IgD-negative memory B cell (primary cell): ENCODE data around the gene RNF113B. TPM values are rescaled to one million over a fixed set of nuclear protein-coding genes. Genes with fewer than 3 reads are reported as not detected.

Experiments used
- H3K27ac Mint-ChIP-seq, 3 donors: one replicate each; pipeline ENCODE4 v1.8.0; 2020 to 2022; ENCODE audit warnings: mild to moderate bottlenecking in 3 of 3, mixed read lengths in 3 of 3, moderate library complexity in 1 of 3
- H3K27me3 Mint-ChIP-seq: one replicate; pipeline ENCODE4 v1.8.0; 2021; ENCODE audit warnings: mixed read lengths
- H3K36me3 Mint-ChIP-seq: one replicate; pipeline ENCODE4 v1.8.0; 2020; ENCODE audit warnings: mild to moderate bottlenecking, mixed read lengths
- H3K4me1 Mint-ChIP-seq, 3 donors: one replicate each; pipeline ENCODE4 v1.8.0; 2020 to 2022; ENCODE audit warnings: mixed read lengths in 3 of 3, mild to moderate bottlenecking in 1 of 3
- H3K4me3 Mint-ChIP-seq, 4 donors: one replicate each; pipeline ENCODE4 v1.8.0; 2020 to 2022; ENCODE audit warnings: mild to moderate bottlenecking in 4 of 4, mixed read lengths in 4 of 4, moderate library complexity in 3 of 4
- H3K9me3 Mint-ChIP-seq, 3 donors: one replicate each; pipeline ENCODE4 v1.8.0; 2020 to 2021; ENCODE audit warnings: mixed read lengths in 3 of 3, mild to moderate bottlenecking in 1 of 3
- polyA plus RNA-seq: library from polyadenylated mRNA; unstranded; fragments of 300-500 nt; fragmentation: Illumina TruSeq; gene quantifications from one replicate; pipeline ENCODE4 v1.2.3, GENCODE V29; 2021

RNF113B gene
- polyA plus RNA-seq, 1 donor from 2014 or later: not detected

DNA sequence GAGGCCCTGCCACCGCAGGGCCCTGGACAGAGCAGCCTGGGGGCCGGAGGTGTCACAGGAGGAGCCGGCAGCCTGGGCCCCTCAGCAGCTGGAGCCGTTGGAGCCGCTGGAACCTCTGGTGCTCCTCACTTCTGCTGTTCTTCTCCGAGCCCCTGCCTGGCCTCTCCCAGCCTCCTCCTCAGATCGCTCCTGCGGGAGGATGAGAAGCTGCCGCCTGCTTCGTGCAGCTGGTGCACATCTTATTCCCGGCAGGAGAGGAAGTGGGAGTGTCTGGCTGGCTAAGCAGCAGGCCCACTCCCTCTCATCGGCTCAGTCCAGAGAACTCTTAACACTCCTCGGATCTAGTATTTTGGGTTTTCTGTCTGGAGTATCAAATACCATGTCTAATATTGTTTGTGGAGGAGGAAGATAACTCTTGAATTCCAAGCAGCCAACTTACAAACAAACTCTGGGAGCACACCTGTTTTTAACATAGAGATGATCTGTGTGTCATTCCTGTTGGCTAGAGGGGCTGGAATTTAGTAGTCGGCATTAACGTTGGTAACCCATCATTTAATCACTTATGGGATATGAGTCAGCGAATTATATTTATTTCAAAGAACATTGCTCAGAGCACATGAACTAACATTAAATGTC lies 37.1 kb upstream of the RNF113B start:
- Mint-ChIP-seq H3K27me3 (peaks cover 7% of the 10 kb centered on the region), H3K4me1 (peaks cover 0 to 3% (median 0%) of the 10 kb centered on the region in 3 donors), H3K36me3 (no peaks in the 10 kb centered on the region), H3K27ac (no peak overlapping the region), H3K4me3 (no peak overlapping the region), H3K9me3 (peaks cover 0 to under 1% (median 0%) of the 10 kb centered on the region in 3 donors)

DNA sequence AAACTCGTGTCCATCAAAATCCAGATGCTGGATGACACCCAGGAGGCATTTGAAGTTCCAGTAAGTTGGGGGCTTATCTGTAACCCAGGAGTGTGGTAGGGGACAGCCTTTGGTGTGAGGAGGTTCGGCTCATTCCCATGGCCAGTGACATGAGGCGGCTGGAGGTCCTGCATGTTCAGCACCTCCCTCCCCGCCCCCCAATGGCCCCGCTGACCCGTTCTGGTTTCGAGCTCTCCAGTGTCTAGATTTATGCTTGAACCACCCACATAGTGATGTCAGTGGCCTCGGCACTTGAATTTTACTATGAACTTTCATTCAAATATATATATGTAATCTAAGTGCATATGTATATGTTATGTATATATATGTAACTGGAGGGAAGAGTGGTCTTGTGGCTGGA lies 36.3 kb upstream of the RNF113B start:
- no peak overlapping the region for H3K27ac Mint-ChIP-seq
- peaks cover 0 to 3% (median 0%) of the 10 kb centered on the region in 3 donors for H3K4me1 Mint-ChIP-seq
- H3K9me3 Mint-ChIP-seq: peaks cover 0 to 3% (median 0%) of the 10 kb centered on the region in 3 donors
- no peaks in the 10 kb centered on the region for H3K36me3 Mint-ChIP-seq
- no peak overlapping the region for H3K4me3 Mint-ChIP-seq
- H3K27me3 Mint-ChIP-seq: peaks cover 7% of the 10 kb centered on the region

DNA sequence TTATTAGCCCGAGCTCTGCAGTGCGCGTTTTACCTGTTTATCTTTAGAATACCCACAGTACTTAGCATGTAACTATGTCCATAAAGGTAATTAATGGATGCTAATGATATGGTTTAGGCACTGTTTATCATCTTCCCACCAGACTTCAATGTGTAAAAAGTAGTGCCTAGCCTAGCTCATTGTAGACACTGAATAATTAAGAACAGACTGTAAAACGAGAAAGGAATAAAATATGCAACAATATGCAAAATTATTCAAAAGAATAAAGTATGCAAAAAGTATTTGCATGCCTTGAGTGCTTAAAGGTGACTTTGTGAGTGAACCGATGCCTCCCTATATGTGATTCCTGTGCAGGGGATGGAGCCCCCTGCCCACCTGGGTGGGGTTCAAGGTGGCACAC lies 35.7 kb upstream of the RNF113B start:
- H3K4me3 Mint-ChIP-seq: no peak overlapping the region
- peaks cover 0 to 7% (median 0%) of the 10 kb centered on the region in 3 donors for H3K9me3 Mint-ChIP-seq
- peaks cover 7% of the 10 kb centered on the region for H3K27me3 Mint-ChIP-seq
- H3K4me1 Mint-ChIP-seq: peaks cover 0 to 3% (median 0%) of the 10 kb centered on the region in 3 donors
- no peak overlapping the region for H3K27ac Mint-ChIP-seq
- H3K36me3 Mint-ChIP-seq: no peaks in the 10 kb centered on the region

DNA sequence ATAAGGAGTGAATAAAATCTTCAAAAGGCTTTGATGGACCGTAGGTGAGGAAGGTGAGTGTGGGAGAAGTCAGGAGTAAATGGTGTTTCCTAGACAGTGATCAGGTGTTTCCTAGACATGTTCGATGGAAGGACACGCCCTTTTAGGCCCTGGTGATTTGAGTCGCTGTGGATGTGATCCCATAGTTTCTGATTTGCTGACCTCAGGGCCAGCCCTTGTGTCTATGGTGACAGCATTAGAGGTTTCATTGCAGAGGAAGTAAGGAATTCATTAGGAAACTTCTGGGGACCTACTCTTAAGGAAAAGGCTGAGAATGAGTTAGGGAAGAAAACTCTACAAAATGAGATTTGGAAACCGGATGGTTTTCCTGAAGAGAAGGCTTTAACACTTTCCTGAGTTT lies 31.5 kb upstream of the RNF113B start:
- no peaks in the 10 kb centered on the region for H3K27me3 Mint-ChIP-seq
- H3K36me3 Mint-ChIP-seq: no peaks in the 10 kb centered on the region
- H3K27ac Mint-ChIP-seq: no peak overlapping the region
- H3K9me3 Mint-ChIP-seq: peaks cover 4 to 18% (median 15%) of the 10 kb centered on the region in 3 donors
- peaks cover 0 to 3% (median 0%) of the 10 kb centered on the region in 3 donors for H3K4me1 Mint-ChIP-seq
- no peak overlapping the region for H3K4me3 Mint-ChIP-seq

DNA sequence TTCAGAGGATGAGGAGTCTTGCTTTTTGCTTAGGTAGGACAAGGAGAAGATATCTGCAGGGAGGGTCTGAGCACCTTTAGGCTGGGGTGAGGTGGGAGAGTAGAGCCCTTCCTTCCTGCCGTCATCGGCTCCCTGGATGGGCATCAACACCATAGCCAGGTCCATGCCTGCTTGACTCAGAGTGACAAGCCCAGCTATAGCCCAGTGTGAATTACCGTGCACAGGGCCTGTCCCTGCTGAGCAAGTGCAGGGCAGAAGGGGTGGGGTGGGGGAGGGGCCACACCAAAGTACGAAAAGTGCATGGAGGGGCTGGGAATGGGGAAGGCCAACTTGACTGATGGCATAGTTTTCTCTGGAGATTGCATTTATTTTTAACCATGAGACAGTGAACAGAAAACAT lies 30.3 kb upstream of the RNF113B start:
- no peak overlapping the region for H3K27ac Mint-ChIP-seq
- H3K9me3 Mint-ChIP-seq: peaks cover 4 to 18% (median 15%) of the 10 kb centered on the region in 3 donors
- H3K36me3 Mint-ChIP-seq: no peaks in the 10 kb centered on the region
- no peaks in the 10 kb centered on the region for H3K27me3 Mint-ChIP-seq
- peaks cover 0 to 3% (median 0%) of the 10 kb centered on the region in 3 donors for H3K4me1 Mint-ChIP-seq
- peak overlapping the region in 1 of 4 donors; percentile 71 for H3K4me3 Mint-ChIP-seq

DNA sequence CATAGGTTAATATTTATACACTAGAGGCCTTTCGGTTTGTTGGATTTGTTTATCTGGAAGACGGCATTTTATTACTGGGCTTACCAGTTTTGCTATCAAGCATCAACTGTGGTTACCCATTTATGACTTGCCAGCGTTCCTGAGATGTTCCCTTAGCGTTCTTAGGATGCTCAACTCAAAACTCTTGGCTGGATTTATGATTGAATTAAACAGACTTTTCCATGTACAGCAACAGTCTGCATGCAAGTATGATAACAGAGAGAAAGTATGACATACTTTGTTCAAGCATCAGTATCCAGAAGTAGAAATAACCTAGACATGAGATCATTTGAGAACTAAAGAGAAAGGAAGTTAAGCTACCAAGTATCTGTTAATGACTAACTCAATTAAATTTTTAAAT lies 29.9 kb upstream of the RNF113B start:
- Mint-ChIP-seq H3K27me3 (no peaks in the 10 kb centered on the region), H3K4me1 (peaks cover 0 to 3% (median 0%) of the 10 kb centered on the region in 3 donors), H3K27ac (no peak overlapping the region), H3K9me3 (peaks cover 4 to 18% (median 15%) of the 10 kb centered on the region in 3 donors), H3K36me3 (no peaks in the 10 kb centered on the region), H3K4me3 (no peak overlapping the region)

DNA sequence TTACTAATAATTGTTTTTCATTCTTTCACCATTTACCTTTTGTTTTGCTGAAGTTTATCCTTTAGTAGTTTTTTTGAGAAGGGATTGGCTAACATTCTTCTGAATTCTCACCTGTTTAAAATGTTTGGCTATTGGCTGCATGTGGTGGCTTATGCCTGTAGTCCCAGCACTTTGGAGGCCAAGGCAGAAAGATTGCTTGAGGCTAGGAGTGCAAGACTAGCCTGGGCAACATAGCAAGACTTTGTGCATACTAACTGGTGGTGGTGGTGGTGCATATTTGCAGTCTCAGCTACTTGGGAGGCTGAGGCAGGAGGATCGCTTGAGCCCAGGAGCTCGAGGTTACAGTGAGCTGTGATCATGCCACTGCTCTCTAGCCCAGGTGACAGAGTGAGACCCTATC lies 27.5 kb upstream of the RNF113B start:
- H3K27me3 Mint-ChIP-seq: peaks cover 1% of the 10 kb centered on the region
- no peak overlapping the region for H3K27ac Mint-ChIP-seq
- peaks cover 4 to 18% (median 15%) of the 10 kb centered on the region in 3 donors for H3K9me3 Mint-ChIP-seq
- no peaks in the 10 kb centered on the region for H3K4me1 Mint-ChIP-seq
- no peaks in the 10 kb centered on the region for H3K36me3 Mint-ChIP-seq
- H3K4me3 Mint-ChIP-seq: no peak overlapping the region

DNA sequence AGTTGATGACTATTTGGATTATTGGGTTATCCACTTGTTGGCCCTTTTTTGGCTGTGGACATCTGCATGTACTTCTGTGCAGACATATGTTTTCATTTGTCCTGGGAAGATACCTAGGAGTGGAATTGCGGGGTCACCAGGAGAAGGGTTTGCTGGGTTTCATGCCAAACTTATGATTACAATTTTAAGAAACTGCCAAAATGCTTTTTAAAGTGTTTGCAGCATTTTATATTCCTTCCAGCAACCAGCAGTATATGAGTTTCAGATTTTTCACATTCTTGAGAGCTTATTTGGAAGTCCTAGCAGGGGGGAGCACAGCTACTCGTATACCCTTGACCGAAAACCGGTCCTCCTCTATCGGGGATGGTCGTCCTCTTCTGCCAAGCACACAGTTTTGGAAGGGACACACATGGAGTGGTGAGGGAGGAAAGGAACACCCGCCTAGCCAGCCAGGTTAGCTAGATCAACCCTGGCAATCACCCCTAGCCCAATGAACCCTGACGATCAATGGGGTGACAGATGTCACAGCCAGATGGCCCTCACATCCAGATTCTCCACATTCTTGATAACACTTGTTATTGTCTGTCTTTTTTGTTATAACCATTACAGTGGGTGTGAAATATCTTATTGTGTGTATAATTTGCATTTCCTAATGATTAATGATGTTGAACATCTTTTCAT lies 26.7 kb upstream of the RNF113B start:
- H3K9me3 Mint-ChIP-seq: peaks cover 4 to 18% (median 13%) of the 10 kb centered on the region in 3 donors
- no peaks in the 10 kb centered on the region for H3K36me3 Mint-ChIP-seq
- H3K27me3 Mint-ChIP-seq: peaks cover 1% of the 10 kb centered on the region
- H3K4me3 Mint-ChIP-seq: no peak overlapping the region
- H3K27ac Mint-ChIP-seq: no peak overlapping the region
- H3K4me1 Mint-ChIP-seq: no peaks in the 10 kb centered on the region

DNA sequence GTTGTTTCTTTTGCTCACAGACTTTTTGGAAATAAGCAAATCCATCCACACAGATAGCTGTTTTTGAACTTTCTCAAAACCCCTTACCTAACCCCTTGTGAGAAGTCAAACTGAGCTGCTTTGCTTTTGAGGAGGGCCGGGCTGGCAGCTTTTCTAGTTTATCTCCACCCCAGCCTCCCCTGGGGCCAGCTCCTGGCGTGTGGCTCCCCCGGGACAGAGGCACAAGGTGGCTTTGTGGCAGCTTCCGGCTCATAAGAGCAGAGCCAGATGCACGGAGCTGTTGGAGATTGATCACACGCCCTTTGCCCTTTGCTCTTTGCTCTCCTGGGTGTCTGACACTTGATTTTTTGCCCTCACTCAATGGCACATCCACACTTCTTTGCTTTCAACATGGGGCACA lies 24.9 kb upstream of the RNF113B start:
- H3K4me3 Mint-ChIP-seq: no peak overlapping the region
- no peaks in the 10 kb centered on the region for H3K36me3 Mint-ChIP-seq
- no peak overlapping the region for H3K27ac Mint-ChIP-seq
- no peaks in the 10 kb centered on the region for H3K4me1 Mint-ChIP-seq
- H3K9me3 Mint-ChIP-seq: peaks cover 4 to 18% (median 6%) of the 10 kb centered on the region in 3 donors
- H3K27me3 Mint-ChIP-seq: peaks cover 1% of the 10 kb centered on the region

DNA sequence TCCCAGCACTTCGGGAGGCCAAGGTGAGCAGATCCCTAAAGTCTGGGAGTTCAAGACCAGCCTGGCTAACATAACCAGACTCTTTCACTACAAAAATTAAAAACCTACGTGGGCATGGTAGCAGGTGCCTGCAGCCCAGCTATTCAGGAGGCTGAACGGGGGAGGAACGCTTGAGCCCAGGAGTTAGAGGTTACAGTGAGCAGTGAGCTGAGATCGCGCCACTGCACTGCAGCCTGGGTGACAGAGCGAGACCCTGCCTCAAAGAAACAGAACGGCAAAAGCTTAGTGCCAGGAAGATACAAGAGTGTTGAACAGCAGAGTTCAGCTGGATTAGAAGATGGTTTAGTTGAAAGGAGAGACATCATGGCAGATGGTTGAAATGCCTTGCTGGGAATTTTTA lies 24.1 kb upstream of the RNF113B start:
- Mint-ChIP-seq H3K36me3 (no peaks in the 10 kb centered on the region), H3K27ac (no peak overlapping the region), H3K27me3 (peaks cover 1% of the 10 kb centered on the region), H3K9me3 (peaks cover 1 to 13% (median 4%) of the 10 kb centered on the region in 3 donors), H3K4me3 (peak overlapping the region in 1 of 4 donors; percentile 24), H3K4me1 (no peaks in the 10 kb centered on the region)

DNA sequence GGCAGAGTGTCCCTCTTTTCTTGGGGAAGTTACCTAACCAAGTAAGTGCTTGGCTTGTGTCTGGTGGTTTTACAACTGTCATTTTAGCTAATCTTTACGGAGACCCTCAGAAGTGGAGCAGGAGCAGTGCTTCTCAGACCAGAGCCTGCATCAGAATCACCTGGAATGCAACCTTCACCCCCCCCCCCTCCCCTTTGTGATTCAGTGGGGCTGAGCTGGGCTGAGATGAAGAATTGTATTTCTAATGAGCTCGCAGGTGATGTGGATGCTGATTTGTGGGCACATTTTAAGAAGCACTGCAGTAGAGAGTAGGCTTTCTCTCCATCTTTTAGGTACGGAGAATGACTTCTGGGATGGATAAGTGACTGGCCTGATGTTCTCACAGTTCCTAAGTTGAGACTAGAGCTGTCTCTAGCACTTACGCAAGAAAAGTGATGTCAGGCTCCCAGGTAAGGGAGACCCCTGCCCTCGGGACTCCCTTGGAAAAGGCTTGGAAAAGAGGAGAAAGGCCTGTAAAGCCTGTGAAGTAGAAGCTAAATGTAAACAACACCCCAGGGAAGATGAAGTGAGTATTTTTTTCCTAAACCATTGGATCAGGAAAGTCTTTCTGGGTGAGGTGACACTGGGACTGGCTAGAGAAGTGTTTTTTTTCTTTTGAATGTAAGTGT lies 23.3 kb upstream of the RNF113B start:
- H3K9me3 Mint-ChIP-seq: peaks cover 0 to 4% (median 2%) of the 10 kb centered on the region in 3 donors

DNA sequence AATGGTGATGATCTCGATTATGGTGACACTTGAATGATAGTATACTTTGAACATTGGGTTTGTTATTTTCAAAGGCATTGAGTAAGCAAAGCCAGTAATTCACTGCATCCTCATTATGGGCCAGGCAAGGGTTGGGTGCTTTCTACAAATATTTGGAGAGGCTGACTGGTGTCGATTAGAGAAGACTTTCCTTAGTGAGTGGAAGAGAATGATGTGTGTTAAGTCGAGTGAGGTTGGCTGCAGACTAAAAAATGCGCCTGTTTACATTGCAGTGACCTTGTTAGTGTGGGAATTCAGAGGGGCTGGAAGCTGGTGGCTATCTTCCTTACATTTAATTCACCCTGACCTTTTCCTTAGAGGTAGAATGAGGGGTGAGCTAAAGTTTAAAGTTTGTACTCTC lies 22.4 kb upstream of the RNF113B start:
- Mint-ChIP-seq H3K27ac (no peak overlapping the region), H3K36me3 (no peaks in the 10 kb centered on the region), H3K4me3 (no peak overlapping the region), H3K9me3 (no peaks in the 10 kb centered on the region), H3K27me3 (peaks cover 1% of the 10 kb centered on the region), H3K4me1 (no peaks in the 10 kb centered on the region)

More for the DNA sequence above, 23.3 kb upstream of the RNF113B start:
- Mint-ChIP-seq H3K4me3 (no peak overlapping the region), H3K4me1 (no peaks in the 10 kb centered on the region), H3K27ac (no peak overlapping the region), H3K27me3 (peaks cover 1% of the 10 kb centered on the region), H3K36me3 (no peaks in the 10 kb centered on the region)

DNA sequence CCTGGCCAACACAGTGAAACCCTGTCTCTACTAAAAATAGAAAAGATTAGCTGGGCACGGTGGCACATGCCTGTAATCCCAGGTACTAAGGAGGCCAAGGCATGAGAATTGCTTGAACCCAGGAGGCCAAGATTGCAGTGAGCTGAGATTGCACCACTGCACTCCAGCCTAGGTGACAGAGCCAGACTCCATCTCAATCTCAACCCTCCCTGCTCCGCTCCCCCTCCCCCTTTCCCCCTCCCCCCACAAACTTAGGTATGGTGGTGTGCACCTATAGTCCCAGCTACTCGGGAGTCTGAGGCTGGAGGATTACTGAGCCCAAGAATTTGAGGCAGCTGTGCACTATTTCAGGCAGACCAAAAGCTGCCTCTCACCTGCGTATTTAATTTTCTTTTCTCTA lies 21.6 kb upstream of the RNF113B start:
- Mint-ChIP-seq H3K9me3 (no peaks in the 10 kb centered on the region), H3K4me1 (no peaks in the 10 kb centered on the region), H3K36me3 (no peaks in the 10 kb centered on the region), H3K4me3 (no peak overlapping the region), H3K27ac (no peak overlapping the region), H3K27me3 (peaks cover 1% of the 10 kb centered on the region)

DNA sequence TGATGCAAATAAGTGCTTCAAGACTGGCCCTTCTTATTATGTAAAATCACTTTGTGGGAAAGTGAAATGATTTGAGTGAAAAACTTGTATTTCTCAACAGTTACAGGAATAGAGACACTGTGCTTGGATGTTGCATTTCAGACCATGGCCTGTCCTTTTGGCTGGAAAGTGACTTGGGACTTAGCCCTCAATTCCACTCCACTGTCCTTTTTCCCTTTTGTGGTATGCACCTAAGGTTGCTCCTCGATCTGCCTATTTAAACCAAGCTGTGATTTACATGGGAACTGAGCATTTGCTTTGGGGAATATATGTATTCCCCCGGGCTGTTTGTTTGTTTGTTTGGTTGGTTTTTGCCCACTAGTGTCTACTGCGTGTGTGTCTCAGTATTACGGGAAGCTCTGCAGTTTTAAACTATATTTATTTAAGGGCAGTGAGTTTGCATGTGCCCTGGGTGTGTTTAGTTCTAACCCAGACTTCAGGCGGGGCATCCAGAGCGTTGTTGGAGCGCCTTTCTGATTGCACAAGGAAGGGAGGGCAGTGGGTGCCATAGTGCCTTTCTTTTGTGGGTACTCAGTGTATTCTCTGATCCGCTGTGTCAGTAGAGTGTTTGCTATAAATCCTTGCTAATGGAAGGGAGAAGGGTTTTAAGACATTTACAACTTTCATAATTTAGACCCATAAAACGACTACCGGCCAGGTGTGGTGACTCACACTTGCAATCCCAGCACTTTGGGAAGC lies 18.2 kb upstream of the RNF113B start:
- no peaks in the 10 kb centered on the region for H3K4me1 Mint-ChIP-seq
- peaks cover 3% of the 10 kb centered on the region for H3K27me3 Mint-ChIP-seq
- H3K4me3 Mint-ChIP-seq: no peak overlapping the region
- H3K9me3 Mint-ChIP-seq: no peaks in the 10 kb centered on the region
- H3K27ac Mint-ChIP-seq: no peak overlapping the region
- no peaks in the 10 kb centered on the region for H3K36me3 Mint-ChIP-seq

DNA sequence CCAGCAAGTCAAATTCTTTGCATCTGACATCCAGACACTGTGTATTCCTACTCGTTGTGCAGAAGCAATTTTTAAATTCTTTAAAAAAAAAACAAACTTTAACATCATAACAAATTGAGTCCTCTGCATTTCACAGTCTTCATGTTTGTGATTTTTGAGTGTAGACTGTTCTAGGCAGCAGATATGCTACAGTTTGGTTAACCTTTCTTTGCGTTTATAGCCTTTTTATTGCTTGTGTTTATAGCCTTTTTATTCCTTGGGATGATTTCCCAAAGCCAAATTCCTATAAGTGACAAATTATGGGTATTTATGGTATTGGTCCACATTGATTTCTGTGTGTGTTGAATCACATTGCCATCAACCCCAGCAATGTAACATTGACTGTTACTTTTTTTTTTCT lies 14.9 kb upstream of the RNF113B start:
- Mint-ChIP-seq H3K9me3 (peaks cover 0 to 2% (median 0%) of the 10 kb centered on the region in 3 donors), H3K27me3 (peaks cover 3% of the 10 kb centered on the region), H3K4me1 (no peaks in the 10 kb centered on the region), H3K4me3 (no peak overlapping the region), H3K36me3 (no peaks in the 10 kb centered on the region), H3K27ac (no peak overlapping the region)
